Left lung (tissue), 10 donors: Measurements from ENCODE around the gene COX20. TPM values are rescaled to one million over a fixed set of nuclear protein-coding genes. Genes with fewer than 3 reads are reported as not detected.

ENCODE experiments used
- ATAC-seq: fragments of 200-7000 bp; cut with Tn5 transposase; one replicate; pipeline ENCODE4 v1.9.1; 2020; ENCODE audit warnings: moderate library complexity
- DNase-seq, 4 donors: peaks; one replicate each; pipeline ENCODE4 v3.0.0-alpha.2; 2013 to 2020
- H3K27ac ChIP-seq, 2 donors: fragments of 200-600 bp; sonication (generic) in 1 of 2; one replicate each; pipeline versions ENCODE4 v1.5.0 to v1.8.0; 2020 to 2021
- H3K27me3 ChIP-seq, 2 donors: fragments of 200-600 bp; sonication (generic) in 1 of 2; one replicate each; pipeline versions ENCODE4 v1.5.0 to v1.8.0; 2020 to 2021
- H3K36me3 ChIP-seq, 2 donors: fragments of 200-600 bp; sonication (generic) in 1 of 2; one replicate each; pipeline versions ENCODE4 v1.5.0 to v1.8.0; 2020 to 2021
- H3K4me1 ChIP-seq, 2 donors: fragments of 200-600 bp; one replicate each; pipeline ENCODE4 v1.8.0; 2021
- H3K4me3 ChIP-seq, 2 donors: fragments of 200-600 bp; sonication (generic) in 1 of 2; one replicate each; pipeline versions ENCODE4 v1.5.0 to v1.8.0; 2020 to 2021; ENCODE audit warnings: mild to moderate bottlenecking in 1 of 2
- H3K9me3 ChIP-seq, 2 donors: fragments of 200-600 bp; sonication (generic) in 1 of 2; one replicate each; pipeline versions ENCODE4 v1.5.0 to v1.8.0; 2020 to 2021
- CTCF ChIP-seq, 2 donors: fragments of 200-600 bp; sonication (generic) in 1 of 2; IDR thresholded peaks; one replicate each; pipeline versions ENCODE4 v1.5.0 to v1.8.0; 2021; ENCODE audit warnings: antibody characterized with exemption in 2 of 2
- intact Hi-C, 2 donors: fragments of 100-400 bp; cut with DNase I; formaldehyde crosslinking; loops; one replicate each; pipeline versions ENCODE4 v1.11.2 to v1.14.2; 2022
- polyA plus RNA-seq, 6 donors: library from polyadenylated mRNA; unstranded; fragments of 120-200 nt; gene quantifications; one replicate each; pipeline ENCODE4 v1.2.1, GENCODE V29; 2013; ENCODE audit not compliant: insufficient read length in 6 of 6
- total RNA-seq, 2 donors: library from RNA; stranded (reverse); fragmentation: NEBNext Ultra II Directional; extraction: Animal tissue kit (Norgen Biotek cat#: 25700); gene quantifications; one replicate each; pipeline ENCODE4 v1.2.1, GENCODE V29; 2021
- donor health status: DM: no; HTN: yes; CAD: no.
- donor health status: DM: no; HTN: no; CAD: no.

Gene COX20
- total and polyA plus RNA-seq, 8 donors: 27.1 to 125 (median 94.8) TPM

DNA sequence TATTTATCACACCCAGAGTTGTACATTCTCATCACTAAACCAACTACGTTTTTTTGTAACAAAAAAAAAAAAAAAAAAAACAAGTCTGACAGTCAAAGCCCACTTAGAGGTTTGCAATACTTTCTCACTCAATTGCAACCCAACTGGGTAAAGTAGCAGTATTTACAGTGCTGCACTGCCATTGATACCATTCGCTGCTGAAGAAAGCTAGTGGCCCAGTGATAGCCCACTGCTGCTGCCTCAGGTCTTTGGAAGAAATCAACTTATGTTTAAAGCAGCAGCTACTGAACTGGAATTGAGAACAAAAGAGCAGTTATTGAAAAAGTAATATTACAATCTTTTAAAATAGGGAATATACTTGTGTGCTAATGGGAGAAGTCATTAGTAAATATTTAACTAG is 26.2 kb downstream of the COX20 start:
- intact Hi-C loops: loop anchor here in 1 of 2 donors (10.0 kb wide), 1 partner anchor 103 kb away; a partner anchor contains a TSS
- ATAC-seq: no peak
- Histone ChIP-seq H3K27ac (peak overlapping the region; percentile 100), H3K27me3 (no peaks in the 10 kb centered on the region), H3K36me3 (peaks cover 0 to 53% of the 10 kb centered on the region in 2 donors), H3K4me3 (peak overlapping the region; percentile 95 to 98), H3K4me1 (peaks cover 32 to 66% of the 10 kb centered on the region in 2 donors), H3K9me3 (no peaks in the 10 kb centered on the region)
- no peak for DNase-seq
- TF ChIP-seq CTCF (IDR thresholded peaks at IDR 0.05): no peak

DNA sequence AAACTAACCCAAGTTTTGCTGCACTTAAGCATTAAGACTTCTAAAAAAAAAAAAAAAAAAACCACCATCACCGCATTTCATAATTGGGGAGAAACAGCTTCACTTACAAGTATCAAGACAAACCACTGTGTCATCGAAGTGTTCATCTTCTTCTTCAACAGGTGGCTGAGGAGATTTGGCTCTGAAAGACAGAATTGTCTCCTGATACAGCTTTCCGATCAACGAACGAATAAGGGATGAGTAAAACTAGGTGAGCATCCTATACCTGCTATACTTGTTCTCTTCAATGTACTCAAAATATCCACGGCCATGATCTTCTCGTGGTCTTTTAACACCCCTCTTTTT is 26.9 kb downstream of the COX20 start:
- TF ChIP-seq CTCF (IDR thresholded peaks at IDR 0.05): no peak
- intact Hi-C loops: loop anchor here in 1 of 2 donors (10.0 kb wide), 1 partner anchor 102 kb away; a partner anchor contains a TSS
- H3K4me3 ChIP-seq: peak overlapping the region; percentile 95 to 98
- H3K9me3 ChIP-seq: no peaks in the 10 kb centered on the region
- no peaks in the 10 kb centered on the region for H3K27me3 ChIP-seq
- peaks cover 0 to 47% of the 10 kb centered on the region in 2 donors for H3K36me3 ChIP-seq
- peaks cover 32 to 59% of the 10 kb centered on the region in 2 donors for H3K4me1 ChIP-seq
- ATAC-seq: no peak
- peak overlapping the region; percentile 100 for H3K27ac ChIP-seq
- DNase-seq: no peak

DNA sequence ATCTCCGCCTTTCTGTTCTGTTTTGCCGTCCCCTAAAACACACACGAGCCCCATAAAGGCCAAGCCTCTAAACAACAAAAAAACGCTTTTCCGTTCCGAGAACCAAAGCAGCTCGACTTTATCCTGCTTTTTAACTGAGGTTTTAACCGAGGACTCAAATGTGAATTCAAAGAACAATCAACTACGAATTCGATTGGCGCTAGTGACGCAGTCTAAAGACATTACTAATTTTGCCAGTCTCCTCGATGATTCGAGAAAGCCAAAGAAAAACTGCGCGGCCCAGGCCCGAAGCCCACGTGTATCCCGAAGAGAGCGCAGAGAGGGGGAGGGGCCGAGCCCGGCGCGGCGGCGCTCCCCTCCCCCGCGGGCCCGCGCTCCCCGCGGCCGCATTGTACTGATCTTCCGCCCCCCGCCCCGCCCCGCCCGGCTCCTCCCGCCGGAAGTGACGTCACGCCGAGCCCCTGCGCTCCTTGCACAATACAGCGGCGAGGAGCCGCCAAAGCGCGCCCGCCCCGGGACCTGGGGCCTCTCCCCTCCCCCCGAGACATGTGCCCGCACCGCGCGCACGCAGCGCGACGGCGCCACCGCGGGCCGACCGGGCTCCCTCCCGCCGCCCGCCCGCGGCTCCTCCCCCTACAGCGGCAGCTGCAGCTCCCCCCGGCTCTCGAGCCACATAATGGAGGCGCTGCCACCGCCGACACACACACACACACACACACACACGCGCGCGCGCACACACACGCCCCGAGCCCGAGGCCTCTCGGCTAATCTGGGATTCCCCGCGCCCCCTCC is 27.4 kb downstream of the COX20 start:
- DNase-seq: peak; percentile 93 to 98 (median 97)
- peaks cover 32 to 54% of the 10 kb centered on the region in 2 donors for H3K4me1 ChIP-seq
- no peaks in the 10 kb centered on the region for H3K27me3 ChIP-seq
- intact Hi-C loops: loop anchor here in 1 of 2 donors (10.0 kb wide), 1 partner anchor 102 kb away; a partner anchor contains a TSS
- H3K4me3 ChIP-seq: peak overlapping the region; percentile 95 to 98
- H3K36me3 ChIP-seq: peaks cover 0 to 41% of the 10 kb centered on the region in 2 donors
- H3K9me3 ChIP-seq: no peaks in the 10 kb centered on the region
- peak overlapping the region; percentile 100 for H3K27ac ChIP-seq
- no peak for TF ChIP-seq CTCF (IDR thresholded peaks at IDR 0.05)
- ATAC-seq: peak; percentile 76

DNA sequence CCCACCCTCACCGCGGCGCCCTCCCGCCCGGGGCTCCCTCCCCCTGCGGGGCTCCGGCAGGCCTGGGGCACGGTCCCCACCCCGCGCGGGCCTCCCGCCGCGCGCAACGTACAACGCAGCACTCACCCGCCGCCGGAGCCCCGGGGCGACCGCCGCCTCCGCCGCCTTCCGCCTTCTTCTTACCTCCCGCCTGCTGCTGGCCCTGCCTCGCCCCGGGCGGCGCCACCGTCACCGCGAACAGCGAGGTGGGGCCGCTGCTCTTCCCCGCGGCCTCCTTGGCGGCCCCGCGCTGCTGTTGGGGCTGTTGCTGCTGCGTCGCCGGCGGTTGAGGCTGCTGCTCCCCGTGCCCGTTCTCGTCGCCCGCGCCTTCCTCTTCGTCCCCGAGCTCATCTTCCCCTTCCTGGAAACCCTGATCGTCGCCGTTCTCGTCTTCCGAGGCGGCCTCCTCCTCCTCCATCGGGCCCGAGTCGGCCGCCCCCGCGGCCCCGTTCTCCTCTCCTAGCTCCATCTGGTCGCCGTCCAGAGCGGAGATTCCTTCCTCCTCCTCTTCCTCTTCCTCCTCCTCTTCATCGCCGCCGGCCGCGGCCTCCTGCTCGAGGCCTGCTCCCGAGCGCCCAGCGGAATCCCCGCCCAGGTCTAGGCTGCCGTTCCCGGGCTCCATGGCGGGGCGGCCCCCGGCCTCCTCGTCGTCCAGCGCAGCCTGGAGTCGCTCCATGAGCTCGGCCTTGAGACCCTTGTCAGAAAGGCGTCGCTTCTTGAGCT is 28.2 kb downstream of the COX20 start:
- intact Hi-C loops: loop anchor here in 1 of 2 donors (10.0 kb wide), 1 partner anchor 101 kb away; a partner anchor contains a TSS
- H3K27ac ChIP-seq: peak overlapping the region; percentile 100
- H3K4me3 ChIP-seq: peak overlapping the region; percentile 95 to 98
- DNase-seq (peak in 2 of 4 donors; percentile 59 to 89), ATAC-seq (peak; percentile 6)
- peaks cover 0 to 33% of the 10 kb centered on the region in 2 donors for H3K36me3 ChIP-seq
- TF ChIP-seq CTCF (IDR thresholded peaks at IDR 0.05): no peak
- no peaks in the 10 kb centered on the region for H3K27me3 ChIP-seq
- H3K4me1 ChIP-seq: peaks cover 32 to 49% of the 10 kb centered on the region in 2 donors
- no peaks in the 10 kb centered on the region for H3K9me3 ChIP-seq
